ENCODE data around the gene SPSB1. TPM values are rescaled to one million over a fixed set of nuclear protein-coding genes. Genes with fewer than 3 reads are reported as not detected.

Gene SPSB1
- total RNA-seq, 1 experiment from 2014 or later = 33.8 TPM

DNA sequence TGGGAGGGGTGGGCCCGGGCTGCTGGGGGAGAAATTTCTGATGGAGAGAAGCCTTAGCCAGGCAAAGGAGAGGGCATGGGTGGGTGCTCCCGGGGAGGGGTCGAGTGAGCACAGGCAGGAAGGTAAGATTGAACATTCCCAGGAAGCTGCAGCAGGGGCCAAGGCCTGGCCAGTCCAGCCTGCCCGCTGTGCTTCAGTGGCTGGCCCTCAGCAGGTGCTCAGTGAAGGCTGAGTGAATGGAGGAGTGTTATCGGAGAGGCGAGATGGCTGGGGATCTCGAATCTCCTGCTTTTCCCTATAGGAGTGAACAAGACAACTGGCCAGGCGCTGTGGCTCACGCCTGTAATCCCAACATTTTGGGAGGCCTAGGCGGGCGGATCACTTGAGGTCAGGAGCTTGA is 20.9 kb downstream of the SPSB1 start:
- POLR2A ChIA-PET (ENCODE audit: unreplicated experiment) = no interaction called here

DNA sequence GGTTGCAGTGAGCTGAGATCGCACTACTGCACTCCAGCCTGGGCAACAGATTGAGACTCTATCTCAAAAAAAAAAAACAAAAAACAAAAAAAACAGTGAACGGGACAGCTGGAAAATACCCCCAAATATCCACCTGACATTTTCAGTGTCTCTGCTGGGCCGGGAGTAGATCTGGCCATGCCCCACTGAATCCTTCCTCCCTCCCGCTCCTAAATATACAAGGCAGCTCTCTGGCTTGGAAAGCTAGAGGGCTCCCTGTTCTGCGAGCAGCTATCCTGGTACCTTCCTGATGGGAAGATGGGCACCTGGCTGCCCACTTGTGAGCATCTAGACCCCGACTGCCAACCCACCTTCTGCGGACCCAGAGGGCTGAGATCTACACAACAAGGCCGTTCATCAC is 21.4 kb downstream of the SPSB1 start:
- BruUV-seq (replicated peaks) = no TSS peak
- no peaks in the 10 kb centered on the region for H3K27me3 ChIP-seq (ENCODE audit: insufficient read depth, low read depth)
- H3K9me2 ChIP-seq (ENCODE audit: insufficient read depth) = no peaks in the 10 kb centered on the region
- intact Hi-C loops (cut with micrococcal nuclease; ENCODE audit: unreplicated experiment) = no loop called here
- no peaks in the 10 kb centered on the region for H3K9me3 ChIP-seq (ENCODE audit: insufficient read depth, low read depth)
- H3F3A ChIP-seq (ENCODE audit: insufficient read depth, low read depth) = no peaks in the 10 kb centered on the region
- no peak overlapping the region for H2AFZ ChIP-seq
- ChIA-PET CTCF (no interaction called here), POLR2A (ENCODE audit: unreplicated experiment) (no interaction called here)
- no peaks in the 10 kb centered on the region for H3K36me3 ChIP-seq (ENCODE audit: low read depth)
- no peak for DNase-seq
- no peak for TF ChIP-seq EZH2 (IDR thresholded peaks at IDR 0.05; ENCODE audit: low read depth)
- TF ChIP-seq, protein P1, sequence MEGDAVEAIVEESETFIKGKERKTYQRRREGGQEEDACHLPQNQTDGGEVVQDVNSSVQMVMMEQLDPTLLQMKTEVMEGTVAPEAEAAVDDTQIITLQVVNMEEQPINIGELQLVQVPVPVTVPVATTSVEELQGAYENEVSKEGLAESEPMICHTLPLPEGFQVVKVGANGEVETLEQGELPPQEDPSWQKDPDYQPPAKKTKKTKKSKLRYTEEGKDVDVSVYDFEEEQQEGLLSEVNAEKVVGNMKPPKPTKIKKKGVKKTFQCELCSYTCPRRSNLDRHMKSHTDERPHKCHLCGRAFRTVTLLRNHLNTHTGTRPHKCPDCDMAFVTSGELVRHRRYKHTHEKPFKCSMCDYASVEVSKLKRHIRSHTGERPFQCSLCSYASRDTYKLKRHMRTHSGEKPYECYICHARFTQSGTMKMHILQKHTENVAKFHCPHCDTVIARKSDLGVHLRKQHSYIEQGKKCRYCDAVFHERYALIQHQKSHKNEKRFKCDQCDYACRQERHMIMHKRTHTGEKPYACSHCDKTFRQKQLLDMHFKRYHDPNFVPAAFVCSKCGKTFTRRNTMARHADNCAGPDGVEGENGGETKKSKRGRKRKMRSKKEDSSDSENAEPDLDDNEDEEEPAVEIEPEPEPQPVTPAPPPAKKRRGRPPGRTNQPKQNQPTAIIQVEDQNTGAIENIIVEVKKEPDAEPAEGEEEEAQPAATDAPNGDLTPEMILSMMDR (conservative IDR thresholded peaks at IDR 0.05) = no peak
- no peaks in the 10 kb centered on the region for H4K20me1 ChIP-seq (ENCODE audit: insufficient read depth)
- H3K4me1 ChIP-seq (replicated peaks; ENCODE audit: insufficient read depth) = no peaks in the 10 kb centered on the region
- no peak overlapping the region for H3K4me2 ChIP-seq
- peaks cover 16% of the 10 kb centered on the region for H3K79me2 ChIP-seq (ENCODE audit: low read depth)
- no peak overlapping the region for H3K27ac ChIP-seq
- H3K4me3 ChIP-seq = no peak overlapping the region

More for the DNA sequence above, 20.9 kb downstream of the SPSB1 start:
- Histone ChIP-seq H3K36me3 (ENCODE audit: low read depth) (no peaks in the 10 kb centered on the region), H2AFZ (no peak overlapping the region), H3K27ac (no peak overlapping the region), H3K9me2 (ENCODE audit: insufficient read depth) (no peaks in the 10 kb centered on the region), H3K9me3 (ENCODE audit: insufficient read depth, low read depth) (no peaks in the 10 kb centered on the region), H3K4me3 (no peak overlapping the region), H3K4me2 (no peak overlapping the region), H3F3A (ENCODE audit: insufficient read depth, low read depth) (no peaks in the 10 kb centered on the region), H3K4me1 (replicated peaks; ENCODE audit: insufficient read depth) (no peaks in the 10 kb centered on the region), H3K27me3 (ENCODE audit: insufficient read depth, low read depth) (no peaks in the 10 kb centered on the region), H4K20me1 (ENCODE audit: insufficient read depth) (no peaks in the 10 kb centered on the region), H3K79me2 (ENCODE audit: low read depth) (peaks cover 22% of the 10 kb centered on the region)
- CTCF ChIA-PET = no interaction called here
- intact Hi-C loops (cut with micrococcal nuclease; ENCODE audit: unreplicated experiment) = no loop called here
- no TSS peak for BruUV-seq (replicated peaks)
- TF ChIP-seq, protein P1 (conservative IDR thresholded peaks at IDR 0.05) = no peak
- no peak for TF ChIP-seq EZH2 (IDR thresholded peaks at IDR 0.05; ENCODE audit: low read depth)
- no peak for DNase-seq

DNA sequence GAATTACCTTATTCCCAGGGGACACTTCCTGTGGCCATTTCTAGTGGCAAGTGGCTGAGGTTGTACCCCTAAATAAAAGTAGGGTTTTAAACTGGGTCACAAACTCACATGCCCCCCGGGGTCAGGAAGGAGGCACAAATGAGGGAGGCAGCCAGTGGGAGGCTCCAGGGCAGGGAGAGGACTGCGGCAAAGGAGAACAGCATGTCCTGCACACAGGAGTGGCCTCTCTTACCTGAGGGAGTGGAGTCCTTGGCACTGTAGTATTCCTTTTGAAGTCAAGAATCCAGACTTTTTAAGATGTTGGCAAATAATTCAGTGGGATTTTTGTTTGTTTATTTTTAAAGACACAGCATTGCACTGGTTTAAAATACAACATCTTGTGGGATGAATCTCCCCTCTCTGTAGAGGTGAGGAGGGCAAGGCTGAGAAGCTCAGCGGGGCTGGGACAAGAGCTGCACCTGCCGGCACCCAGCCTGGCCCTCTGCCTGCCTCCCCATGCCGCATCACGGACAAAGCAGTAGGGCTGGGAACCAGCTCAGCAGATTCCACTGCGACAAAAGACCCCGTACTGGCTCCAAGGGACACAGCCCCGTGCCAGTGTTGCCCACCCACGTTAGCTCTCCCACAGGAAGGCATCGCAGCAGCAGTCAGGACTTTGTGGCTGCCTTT is 22.2 kb downstream of the SPSB1 start:
- Histone ChIP-seq H3F3A (ENCODE audit: insufficient read depth, low read depth) (no peaks in the 10 kb centered on the region), H3K4me2 (no peak overlapping the region), H2AFZ (no peak overlapping the region), H3K4me3 (no peak overlapping the region), H3K36me3 (ENCODE audit: low read depth) (no peaks in the 10 kb centered on the region), H3K9me3 (ENCODE audit: insufficient read depth, low read depth) (no peaks in the 10 kb centered on the region), H3K4me1 (replicated peaks; ENCODE audit: insufficient read depth) (no peaks in the 10 kb centered on the region), H4K20me1 (ENCODE audit: insufficient read depth) (no peaks in the 10 kb centered on the region), H3K27me3 (ENCODE audit: insufficient read depth, low read depth) (no peaks in the 10 kb centered on the region), H3K79me2 (ENCODE audit: low read depth) (peaks cover 9% of the 10 kb centered on the region; the same call in 1 of the 2 replicates), H3K9me2 (ENCODE audit: insufficient read depth) (no peaks in the 10 kb centered on the region), H3K27ac (no peak overlapping the region)
- intact Hi-C loops (cut with micrococcal nuclease; ENCODE audit: unreplicated experiment) = loop anchor here (1.0 kb wide), 1 partner anchor 12 kb away; no protein-coding TSS in a partner anchor
- TF ChIP-seq EZH2 (IDR thresholded peaks at IDR 0.05; ENCODE audit: low read depth) = no peak
- TF ChIP-seq, protein P1 (conservative IDR thresholded peaks at IDR 0.05) = no peak
- ChIA-PET CTCF (no interaction called here), POLR2A (ENCODE audit: unreplicated experiment) (no interaction called here)
- BruUV-seq (replicated peaks) = no TSS peak
- DNase-seq = no peak
